H1 (cell line): ENCODE measurements around the gene PPARD. TPM values are rescaled to one million over a fixed set of nuclear protein-coding genes. Genes with fewer than 3 reads are reported as not detected.

Experiments used
- CTCF ChIA-PET: fragments of 300-600 bp; sonication (Branson Sonifier 250); formaldehyde crosslinking; loops from one replicate; lab custom pipeline; 2021; ENCODE audit not compliant: partially characterized antibody; lab: Charles Lee
- POLR2A ChIA-PET: fragments of 300-600 bp; sonication (Branson Sonifier 250); formaldehyde crosslinking; loops from one replicate; lab custom pipeline; 2021; ENCODE audit warnings: inconsistent platforms; ENCODE audit not compliant: partially characterized antibody; lab: Charles Lee
- DNase-seq, 2 experiments: peaks; one replicate each; pipeline versions ENCODE4 v3.0.0 to v3.0.0-alpha.2; 2010 to 2022; ENCODE audit warnings: low spot score in 2 of 2, low read depth in 1 of 2, mixed read lengths in 1 of 2
- FAIRE-seq: peaks from 2 replicates; lab custom pipeline; 2011; peaks lifted over from hg19 to GRCh38; lab: Jason Lieb, UNC
- H2AFZ ChIP-seq: 2 replicates; pipeline ENCODE4 v1.8.1; 2012; ENCODE audit warnings: low read length, inconsistent platforms
- H2AK5ac ChIP-seq: 2 replicates; pipeline ENCODE4 v1.6.1; 2013; ENCODE audit warnings: low read depth, low read length
- H2BK120ac ChIP-seq: replicated peaks from 2 replicates; pipeline ENCODE3; 2013; ENCODE audit warnings: low read depth, low read length, inconsistent platforms
- H2BK12ac ChIP-seq: 2 replicates; pipeline ENCODE4 v1.6.1; 2013; ENCODE audit warnings: low read depth, low read length
- H2BK15ac ChIP-seq: 2 replicates; pipeline ENCODE4 v1.6.1; 2013; ENCODE audit warnings: low read length
- H2BK20ac ChIP-seq: 2 replicates; pipeline ENCODE4 v1.6.1; 2013; ENCODE audit warnings: low read length
- H2BK5ac ChIP-seq: 2 replicates; pipeline ENCODE4 v1.6.1; 2013; ENCODE audit warnings: low read depth, low read length
- H3K14ac ChIP-seq: 2 replicates; pipeline ENCODE4 v1.6.1; 2013; ENCODE audit warnings: inconsistent platforms; ENCODE audit not compliant: insufficient read length
- H3K18ac ChIP-seq: 2 replicates; pipeline ENCODE4 v1.6.1; 2013; ENCODE audit warnings: low read length; ENCODE audit errors: extremely low read depth
- H3K23ac ChIP-seq: 2 replicates; pipeline ENCODE4 v1.6.1; 2013; ENCODE audit warnings: inconsistent platforms; ENCODE audit not compliant: insufficient read length
- H3K23me2 ChIP-seq: 2 replicates; pipeline ENCODE4 v1.6.1; 2013; ENCODE audit warnings: low read depth, low read length
- H3K27ac ChIP-seq: 2 replicates; pipeline ENCODE4 v1.6.1; 2011; ENCODE audit warnings: low read depth, low read length, inconsistent platforms
- H3K27me3 ChIP-seq, 4 experiments: replicated peaks in 1 of 4; 1 replicate in 1 of 4; 2 replicates in 3 of 4; pipeline versions ENCODE4 v1.6.1 to v1.8.1; 2011 to 2013; ENCODE audit warnings: low read length in 3 of 4, mild to moderate bottlenecking in 3 of 4, inconsistent platforms in 2 of 4, mixed read lengths in 2 of 4, moderate library complexity in 1 of 4; ENCODE audit not compliant: control insufficient read depth in 3 of 4, insufficient read depth in 3 of 4; ENCODE audit errors: extremely low read depth in 1 of 4
- H3K36me3 ChIP-seq, 4 experiments: 2 replicates each; pipeline versions ENCODE4 v1.6.1 to v1.8.1; 2011 to 2013; ENCODE audit warnings: mild to moderate bottlenecking in 4 of 4, low read length in 3 of 4, moderate library complexity in 2 of 4, control low read depth in 1 of 4, inconsistent platforms in 1 of 4; ENCODE audit not compliant: insufficient read depth in 4 of 4, control insufficient read depth in 2 of 4
- H3K4ac ChIP-seq: replicated peaks from 2 replicates; pipeline ENCODE3; 2013; ENCODE audit warnings: low read length, low read depth, mixed read lengths, inconsistent platforms; ENCODE audit not compliant: insufficient read length
- H3K4me1 ChIP-seq, 4 experiments: replicated peaks in 1 of 4; 1 replicate in 1 of 4; 2 replicates in 3 of 4; pipeline versions ENCODE4 v1.6.1 to v1.8.1; 2011 to 2013; ENCODE audit warnings: low read length in 3 of 4, inconsistent platforms in 2 of 4, mixed read lengths in 1 of 4; ENCODE audit not compliant: insufficient read depth in 4 of 4, control insufficient read depth in 3 of 4
- H3K4me2 ChIP-seq, 2 experiments: 2 replicates each; pipeline versions ENCODE4 v1.6.1 to v1.8.1; 2011 to 2013; ENCODE audit warnings: low read depth in 2 of 2, low read length in 2 of 2, control low read depth in 1 of 2, inconsistent platforms in 1 of 2, mild to moderate bottlenecking in 1 of 2; ENCODE audit not compliant: insufficient read depth in 1 of 2
- H3K4me3 ChIP-seq, 4 experiments: fragments of 200-600, 300-600 bp in 1 of 4; sonication (generic), shearing (Covaris generic), sonication (Bioruptor Twin) in 1 of 4; 2 replicates each; pipeline versions ENCODE4 v1.5.1 to v1.8.1; 2011 to 2016; ENCODE audit warnings: low read length in 4 of 4, low read depth in 3 of 4, control low read depth in 2 of 4, inconsistent platforms in 2 of 4, mild to moderate bottlenecking in 2 of 4, mixed read lengths in 1 of 4, moderate library complexity in 1 of 4; ENCODE audit not compliant: insufficient read depth in 2 of 4; ENCODE audit errors: extremely low read depth in 1 of 4
- H3K56ac ChIP-seq: replicated peaks from 2 replicates; pipeline ENCODE3; 2013; ENCODE audit warnings: low read depth, mild to moderate bottlenecking, mixed read lengths, low read length, inconsistent platforms; ENCODE audit not compliant: insufficient read length
- H3K79me1 ChIP-seq: 2 replicates; pipeline ENCODE4 v1.6.1; 2013; ENCODE audit warnings: low read depth, low read length, control low read depth
- H3K79me2 ChIP-seq, 2 experiments: 2 replicates each; pipeline versions ENCODE4 v1.6.1 to v1.8.1; 2012 to 2013; ENCODE audit warnings: low read length in 2 of 2, mild to moderate bottlenecking in 2 of 2, inconsistent platforms in 1 of 2; ENCODE audit not compliant: insufficient read depth in 2 of 2, control insufficient read depth in 1 of 2
- H3K9ac ChIP-seq, 4 experiments: replicated peaks in 1 of 4; 1 replicate in 1 of 4; 2 replicates in 3 of 4; pipeline versions ENCODE4 v1.6.1 to v1.8.1; 2011 to 2013; ENCODE audit warnings: low read depth in 3 of 4, low read length in 3 of 4, control low read depth in 2 of 4, mild to moderate bottlenecking in 2 of 4, moderate library complexity in 2 of 4, inconsistent platforms in 1 of 4; ENCODE audit errors: extremely low read depth in 1 of 4
- H3K9me3 ChIP-seq, 2 experiments: 2 replicates each; pipeline versions ENCODE4 v1.6.1 to v1.8.1; 2012 to 2013; ENCODE audit warnings: mild to moderate bottlenecking in 2 of 2, moderate library complexity in 2 of 2, control low read depth in 1 of 2, inconsistent platforms in 1 of 2, low read depth in 1 of 2, low read length in 1 of 2, mixed read lengths in 1 of 2; ENCODE audit not compliant: insufficient read depth in 2 of 2
- H4K20me1 ChIP-seq, 2 experiments: replicated peaks in 1 of 2; 2 replicates each; pipeline versions ENCODE3 to v1.8.1; 2011 to 2013; ENCODE audit warnings: inconsistent platforms in 2 of 2, low read length in 2 of 2, mild to moderate bottlenecking in 1 of 2; ENCODE audit not compliant: insufficient read depth in 2 of 2, control insufficient read depth in 1 of 2
- H4K5ac ChIP-seq: 2 replicates; pipeline ENCODE4 v1.6.1; 2013; ENCODE audit warnings: low read length, low read depth, mixed read lengths, inconsistent platforms; ENCODE audit not compliant: insufficient read length
- H4K8ac ChIP-seq: 2 replicates; pipeline ENCODE4 v1.8.0; 2013; ENCODE audit warnings: mild to moderate bottlenecking, moderate library complexity, low read length, inconsistent platforms; ENCODE audit not compliant: insufficient read depth; ENCODE audit errors: extremely low read depth
- H4K91ac ChIP-seq: replicated peaks from 2 replicates; pipeline ENCODE3; 2013; ENCODE audit warnings: low read length, mixed read lengths, inconsistent platforms; ENCODE audit not compliant: insufficient read length
- CTBP2 ChIP-seq: IDR thresholded peaks from 2 replicates; pipeline ENCODE4 v1.7.0; 2011; ENCODE audit warnings: borderline replicate concordance, mild to moderate bottlenecking, moderate library complexity, mixed read lengths, low read length; ENCODE audit not compliant: insufficient read depth, insufficient read length
- TAF7 ChIP-seq: optimal IDR thresholded peaks from 2 replicates; pipeline ENCODE3; 2011; ENCODE audit warnings: low read depth, mild to moderate bottlenecking, inconsistent platforms, low read length, moderate library complexity, borderline replicate concordance
- ZNF274 ChIP-seq: IDR thresholded peaks from 2 replicates; pipeline ENCODE4 v1.7.0; 2012; ENCODE audit warnings: low read length, borderline replicate concordance; ENCODE audit errors: extremely low read depth
- polyA plus RNA-seq, 7 experiments: library from polyadenylated mRNA; depleted of rRNA in 3 of 7; stranded (reverse) in 5 of 7; unstranded in 2 of 7; fragments of >200 nt in 5 of 7; fragments of 200-250 nt in 2 of 7; gene quantifications; 1 replicate in 5 of 7; 2 replicates in 1 of 7; 4 replicates in 1 of 7; pipeline versions ENCODE4 v1.2.1 to v1.2.3, GENCODE V29; 2011 to 2013; ENCODE audit warnings: missing spikeins in 2 of 7, mixed read lengths in 2 of 7
- total RNA-seq: library from RNA; stranded (reverse); fragmentation: NEBNext Ultra II Directional; extraction: Animal tissue kit (Norgen Biotek cat#: 25700); gene quantifications from 2 replicates; pipeline ENCODE4 v1.2.1, GENCODE V29; 2021

PPARD gene
- total and polyA plus RNA-seq, 2 of the 8 experiments (the other 6 are each of a cell fraction or from before 2014, with no cell fraction given), result 14.6 to 14.9 TPM

DNA sequence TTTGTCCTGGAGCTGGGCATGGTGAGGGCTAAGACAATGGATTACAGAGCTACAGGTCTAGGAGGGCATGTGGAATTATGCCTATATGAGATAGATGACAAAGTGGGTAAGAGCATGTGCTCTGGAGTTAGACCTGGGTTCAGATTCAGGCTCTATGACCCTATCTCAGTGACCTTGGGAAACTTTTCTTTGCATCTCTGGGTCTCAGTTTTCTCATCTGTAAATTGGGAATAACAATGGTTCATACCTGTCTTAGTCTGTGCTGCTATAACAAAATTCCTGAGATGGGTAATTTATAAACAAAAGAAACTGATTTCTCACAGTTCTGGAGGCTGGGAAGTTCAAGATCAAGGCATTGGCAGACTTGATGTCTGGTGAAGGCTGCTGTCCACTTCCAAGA, 30.3 kb downstream of the PPARD start:
- H4K91ac ChIP-seq, result no peak overlapping the region
- no peak overlapping the region for H2AK5ac ChIP-seq
- no peak overlapping the region for H3K27ac ChIP-seq
- H2BK15ac ChIP-seq, result no peak overlapping the region
- H3K79me2 ChIP-seq, result 0 out of 4 replicates have a peak, but pooled peaks cover 0 to 3% of the 10 kb centered on the region in 2 experiments
- H2AFZ ChIP-seq, result no peak overlapping the region
- H4K5ac ChIP-seq, result no peak overlapping the region
- no peaks in the 10 kb centered on the region for H3K23me2 ChIP-seq
- no peaks in the 10 kb centered on the region; the same call in 1 of the 2 replicates for H3K79me1 ChIP-seq
- no peak overlapping the region for H2BK20ac ChIP-seq
- TF ChIP-seq CTBP2 (no peak), TAF7 (no peak), ZNF274 (no peak)
- no peak for DNase-seq
- H3K4me2 ChIP-seq, result no peak overlapping the region
- H4K8ac ChIP-seq, result no peak overlapping the region
- H2BK120ac ChIP-seq, result no peak overlapping the region
- H3K4ac ChIP-seq, result no peak overlapping the region
- no peaks in the 10 kb centered on the region for H3K27me3 ChIP-seq
- no peak overlapping the region for H2BK12ac ChIP-seq
- H3K9me3 ChIP-seq, result no peaks in the 10 kb centered on the region
- no peaks in the 10 kb centered on the region; a peak in 1 of 7 replicates for H3K4me1 ChIP-seq
- FAIRE-seq, result no peak
- peaks cover 0 to 2% of the 10 kb centered on the region in 2 experiments for H4K20me1 ChIP-seq
- H2BK5ac ChIP-seq, result no peak overlapping the region
- H3K23ac ChIP-seq, result no peak overlapping the region
- no peak overlapping the region for H3K56ac ChIP-seq
- H3K18ac ChIP-seq, result no peak overlapping the region
- H3K14ac ChIP-seq, result no peak overlapping the region
- no peaks in the 10 kb centered on the region for H3K36me3 ChIP-seq
- H3K9ac ChIP-seq, result no peak overlapping the region
- ChIA-PET CTCF (interaction anchor here (0.5 to 1.9 kb wide), 5 partner anchors 10 to 252 kb away, joined by 3 to 6 read pairs (median 4); no protein-coding TSS in a partner anchor), POLR2A (interaction anchor here (1.6 kb wide), 1 partner anchor 17 kb away, joined by 4 read pairs; no protein-coding TSS in a partner anchor)
- H3K4me3 ChIP-seq, result no peak overlapping the region
